Gastrocnemius medialis (tissue), 4 donors: ENCODE data around the gene PRKCA.

Experiments
- CTCF ChIP-seq, 5 experiments: fragments of 450-650 bp in 3 of 5; fragments of 200-600 bp in 2 of 5; sonication (generic) in 2 of 5; IDR thresholded peaks in 4 of 5; conservative IDR thresholded peaks in 1 of 5; 1 replicate in 4 of 5; 2 replicates in 1 of 5; pipeline ENCODE4 v1.5.1; 2016 to 2019; ENCODE audit warnings: antibody characterized with exemption in 5 of 5, mild to moderate bottlenecking in 3 of 5, moderate library complexity in 3 of 5
- POLR2A ChIP-seq, 2 donors: fragments of 450-650 bp; IDR thresholded peaks; one replicate each; pipeline ENCODE4 v1.6.1; 2017; ENCODE audit warnings: antibody characterized with exemption in 2 of 2, mild to moderate bottlenecking in 2 of 2, moderate library complexity in 2 of 2

GRCh38 chr17:66655461-66655860 lies 353.0 kb downstream of the PRKCA start:
- TF ChIP-seq POLR2A (IDR thresholded peaks at IDR 0.05) (no peak), CTCF (IDR thresholded peaks at IDR 0.05 in 4 of 5, conservative IDR thresholded peaks at IDR 0.05 in 1 of 5) (no peak)
